Cardiac fibroblast (primary cell): ENCODE data around the gene RAD51D.
A peak's percentile ranks its signal among the peaks of the same experiment; 100 is the strongest.

Experiments
- DNase-seq, 2 donors: peaks; one replicate each; pipeline versions ENCODE4 v3.0.0 to v3.0.0-alpha.2; 2010; ENCODE audit warnings: low read depth in 2 of 2
- H3K4me3 ChIP-seq, 2 donors: replicated peaks in 1 of 2; 1 replicate in 1 of 2; 2 replicates in 1 of 2; pipeline ENCODE4 v1.5.1; 2011; ENCODE audit warnings: low read depth in 2 of 2, low read length in 2 of 2, mild to moderate bottlenecking in 2 of 2, moderate library complexity in 1 of 2
- TF ChIP-seq, protein P1 (sequence below): IDR thresholded peaks from one replicate; pipeline ENCODE4 v1.5.1; 2011; ENCODE audit warnings: low read depth, mild to moderate bottlenecking, low read length, inconsistent platforms

RAD51D gene

DNA sequence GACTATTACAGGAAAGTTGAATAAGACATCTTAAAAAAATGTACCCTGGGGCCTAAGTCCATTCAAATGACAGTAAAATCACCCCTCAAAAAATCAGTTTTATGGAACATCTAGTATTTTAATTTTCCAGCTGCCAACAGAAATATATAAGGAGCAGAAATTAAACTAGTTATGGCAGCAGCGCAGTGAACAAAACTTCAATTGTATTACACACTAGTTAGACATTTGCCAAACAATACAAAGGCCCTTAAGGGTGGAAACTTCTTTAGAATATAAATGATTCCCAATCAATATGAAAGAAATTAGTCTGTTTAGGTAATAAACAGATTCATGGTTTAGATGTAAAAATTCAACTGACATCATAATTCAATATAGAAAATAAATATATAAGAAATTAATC is 38.0 kb downstream of the RAD51D start:
- TF ChIP-seq, protein P1, sequence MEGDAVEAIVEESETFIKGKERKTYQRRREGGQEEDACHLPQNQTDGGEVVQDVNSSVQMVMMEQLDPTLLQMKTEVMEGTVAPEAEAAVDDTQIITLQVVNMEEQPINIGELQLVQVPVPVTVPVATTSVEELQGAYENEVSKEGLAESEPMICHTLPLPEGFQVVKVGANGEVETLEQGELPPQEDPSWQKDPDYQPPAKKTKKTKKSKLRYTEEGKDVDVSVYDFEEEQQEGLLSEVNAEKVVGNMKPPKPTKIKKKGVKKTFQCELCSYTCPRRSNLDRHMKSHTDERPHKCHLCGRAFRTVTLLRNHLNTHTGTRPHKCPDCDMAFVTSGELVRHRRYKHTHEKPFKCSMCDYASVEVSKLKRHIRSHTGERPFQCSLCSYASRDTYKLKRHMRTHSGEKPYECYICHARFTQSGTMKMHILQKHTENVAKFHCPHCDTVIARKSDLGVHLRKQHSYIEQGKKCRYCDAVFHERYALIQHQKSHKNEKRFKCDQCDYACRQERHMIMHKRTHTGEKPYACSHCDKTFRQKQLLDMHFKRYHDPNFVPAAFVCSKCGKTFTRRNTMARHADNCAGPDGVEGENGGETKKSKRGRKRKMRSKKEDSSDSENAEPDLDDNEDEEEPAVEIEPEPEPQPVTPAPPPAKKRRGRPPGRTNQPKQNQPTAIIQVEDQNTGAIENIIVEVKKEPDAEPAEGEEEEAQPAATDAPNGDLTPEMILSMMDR = no peak
- H3K4me3 ChIP-seq = no peak overlapping the region
- DNase-seq = no peak

DNA sequence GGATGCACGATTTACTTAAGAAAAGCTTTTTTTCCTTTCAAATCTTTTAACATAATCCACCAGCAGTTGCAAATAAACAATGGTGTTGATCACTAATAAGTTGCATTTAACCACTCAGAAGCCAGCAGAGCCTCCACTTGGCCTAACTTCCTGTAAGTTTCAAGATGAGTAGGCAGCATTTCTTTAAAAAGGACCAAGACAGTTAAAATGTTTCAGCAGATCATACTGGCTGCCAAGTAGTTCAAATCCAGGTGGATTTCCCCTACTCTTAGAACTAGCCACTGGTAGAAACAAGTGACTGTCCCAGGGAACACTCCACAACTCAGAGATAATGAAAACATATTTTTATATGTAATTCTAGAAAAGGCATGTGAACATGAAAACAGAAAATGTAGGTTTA is 39.1 kb downstream of the RAD51D start:
- TF ChIP-seq, protein P1 = no peak
- no peak overlapping the region for H3K4me3 ChIP-seq
- DNase-seq = no peak

DNA sequence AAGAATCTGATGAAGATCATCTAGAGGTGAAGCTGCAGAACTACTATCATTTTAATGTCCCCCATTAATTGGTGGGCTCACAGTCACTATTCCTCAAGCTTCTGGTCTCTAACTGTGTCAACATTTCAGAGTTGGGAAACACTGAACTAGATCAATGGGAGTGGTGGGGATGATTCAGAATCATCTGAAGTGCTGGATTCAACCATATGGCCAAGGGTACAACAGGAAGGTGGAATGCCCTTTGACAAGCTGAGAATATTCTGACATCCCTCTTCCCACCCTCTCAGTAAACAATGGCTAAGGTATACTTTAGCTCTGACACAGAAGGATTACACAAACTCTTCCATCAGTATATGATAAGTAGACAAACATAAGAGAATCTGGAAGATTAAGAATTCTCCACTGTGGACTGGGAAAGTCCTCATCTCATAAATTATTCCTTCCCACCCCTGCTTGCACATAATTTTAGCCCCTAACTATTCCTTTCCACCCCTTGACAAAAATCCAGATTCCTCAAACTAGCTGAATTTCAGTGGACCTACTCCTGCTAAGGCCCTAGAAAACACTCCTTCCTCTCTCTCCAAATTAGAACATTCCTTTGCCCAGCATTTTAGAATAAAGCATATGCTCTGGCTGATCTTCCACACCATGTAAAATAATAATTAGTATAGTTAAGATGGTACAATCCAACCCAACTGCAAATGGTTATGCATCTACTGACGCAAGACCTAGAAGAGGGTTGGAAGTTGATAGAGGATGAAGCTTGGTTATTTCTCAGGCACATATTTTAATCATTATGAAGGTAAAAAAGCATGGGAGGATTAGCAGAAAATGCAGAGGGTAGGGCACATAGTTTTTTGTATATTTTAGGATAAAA is 39.9 kb downstream of the RAD51D start:
- TF ChIP-seq, protein P1 = no peak
- peak in 1 of 2 donors; percentile 74 for DNase-seq
- no peak overlapping the region for H3K4me3 ChIP-seq

DNA sequence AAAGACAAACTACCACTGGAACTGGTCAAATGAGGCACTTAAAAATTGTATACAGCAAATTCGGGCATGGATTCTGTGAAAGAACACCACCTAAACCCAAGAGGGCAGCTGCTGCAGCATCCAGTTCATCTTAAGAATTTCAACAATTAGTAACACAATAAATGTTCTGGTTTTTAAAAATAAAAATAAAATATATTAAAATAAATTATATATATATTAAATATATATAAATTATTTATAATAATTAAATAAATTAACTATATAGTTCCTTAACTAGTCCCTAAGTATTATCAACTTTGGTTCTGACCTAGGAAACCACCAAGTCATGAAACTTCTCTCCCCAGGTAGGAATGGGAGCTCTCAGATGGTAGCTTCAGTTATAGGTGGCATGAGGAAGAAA is 42.8 kb downstream of the RAD51D start:
- no peak overlapping the region for H3K4me3 ChIP-seq
- TF ChIP-seq, protein P1 = no peak
- DNase-seq = no peak

GRCh38 chr17:35074711-35075707 is 44.7 kb downstream of the RAD51D start:
- TF ChIP-seq, protein P1 = no peak
- DNase-seq = no peak
- H3K4me3 ChIP-seq = no peak overlapping the region

DNA sequence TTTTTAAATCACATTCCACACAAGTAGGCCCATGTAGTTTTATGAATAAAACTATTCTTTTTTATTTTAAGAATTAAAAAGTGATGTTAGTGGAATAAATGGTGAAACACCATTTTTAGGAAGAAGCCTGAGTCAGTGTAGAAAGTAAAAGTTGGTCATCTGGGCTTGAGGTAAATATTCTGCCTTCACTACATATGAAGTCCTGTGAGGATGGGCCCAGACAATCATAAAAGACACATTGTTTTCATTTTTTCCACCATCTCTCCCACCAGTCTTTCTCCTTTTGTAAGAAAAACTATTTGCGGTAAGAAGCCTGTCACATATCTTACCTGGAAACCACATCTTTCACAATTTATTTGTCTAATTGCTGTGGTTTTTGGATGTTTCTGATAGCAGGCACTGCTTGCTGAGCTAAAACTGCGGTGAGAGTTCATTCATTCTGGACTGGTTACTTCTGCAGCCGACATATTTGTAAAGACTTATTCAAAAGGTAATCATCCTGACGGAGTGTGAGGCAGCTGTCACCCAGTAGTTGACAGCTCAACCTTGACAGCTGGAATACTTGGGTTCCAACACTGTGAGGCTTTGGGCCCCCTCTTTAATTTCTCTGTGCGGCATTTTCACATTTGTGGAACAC is 45.6 kb downstream of the RAD51D start:
- TF ChIP-seq, protein P1 = no peak
- no peak for DNase-seq
- H3K4me3 ChIP-seq = no peak overlapping the region
